ENCODE data around the gene FAM193B.
A peak's percentile ranks its signal among the peaks of the same experiment; 100 is the strongest.

Gene FAM193B

GRCh38 chr5:177473443-177474001 lies 80.8 kb downstream of the FAM193B start, which contains the start of gene DBN1:
Gene DBN1, minus strand, starts transcription at chr5:177473634. Its CDS starts 113 bp downstream, at chr5:177473521.
- Histone ChIP-seq H2AFZ (ENCODE audit: low read depth) (peak within 1 kb of the TSS; percentile 41; the same call in 1 of the 2 replicates), H4K20me1 (ENCODE audit: insufficient read depth) (no peaks in the 10 kb centered on the region), H3K4me1 (ENCODE audit: low read depth, poor library complexity, severe bottlenecking) (peaks cover 5% of the 10 kb centered on the region)

GRCh38 chr5:177472460-177473442 lies 81.6 kb downstream of the FAM193B start:
- Histone ChIP-seq H3K4me2 (peak overlapping the region; percentile 68), H3K4me1 (ENCODE audit: low read depth, poor library complexity, severe bottlenecking) (peaks cover 5% of the 10 kb centered on the region), H3K27ac (no peak overlapping the region), H4K20me1 (ENCODE audit: insufficient read depth) (no peaks in the 10 kb centered on the region), H3K9ac (peak overlapping the region; percentile 50; the same call in 1 of the 2 replicates), H3K4me3 (IDR thresholded peaks at IDR 0.05; ENCODE audit: insufficient read depth, low read depth, low read length) (no peak overlapping the region), H2AFZ (ENCODE audit: low read depth) (peak overlapping the region; percentile 41; the same call in 1 of the 2 replicates), H3K79me2 (ENCODE audit: insufficient read depth, low read depth) (no peaks in the 10 kb centered on the region), H3K27me3 (ENCODE audit: insufficient read depth, low read depth) (no peaks in the 10 kb centered on the region), H3K36me3 (ENCODE audit: insufficient read depth) (no peaks in the 10 kb centered on the region)
- TF ChIP-seq, protein P1, sequence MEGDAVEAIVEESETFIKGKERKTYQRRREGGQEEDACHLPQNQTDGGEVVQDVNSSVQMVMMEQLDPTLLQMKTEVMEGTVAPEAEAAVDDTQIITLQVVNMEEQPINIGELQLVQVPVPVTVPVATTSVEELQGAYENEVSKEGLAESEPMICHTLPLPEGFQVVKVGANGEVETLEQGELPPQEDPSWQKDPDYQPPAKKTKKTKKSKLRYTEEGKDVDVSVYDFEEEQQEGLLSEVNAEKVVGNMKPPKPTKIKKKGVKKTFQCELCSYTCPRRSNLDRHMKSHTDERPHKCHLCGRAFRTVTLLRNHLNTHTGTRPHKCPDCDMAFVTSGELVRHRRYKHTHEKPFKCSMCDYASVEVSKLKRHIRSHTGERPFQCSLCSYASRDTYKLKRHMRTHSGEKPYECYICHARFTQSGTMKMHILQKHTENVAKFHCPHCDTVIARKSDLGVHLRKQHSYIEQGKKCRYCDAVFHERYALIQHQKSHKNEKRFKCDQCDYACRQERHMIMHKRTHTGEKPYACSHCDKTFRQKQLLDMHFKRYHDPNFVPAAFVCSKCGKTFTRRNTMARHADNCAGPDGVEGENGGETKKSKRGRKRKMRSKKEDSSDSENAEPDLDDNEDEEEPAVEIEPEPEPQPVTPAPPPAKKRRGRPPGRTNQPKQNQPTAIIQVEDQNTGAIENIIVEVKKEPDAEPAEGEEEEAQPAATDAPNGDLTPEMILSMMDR (conservative IDR thresholded peaks at IDR 0.05; ENCODE audit: low read depth, low read length), result no peak

More at GRCh38 chr5:177473443-177474001, 80.8 kb downstream of the FAM193B start, which contains the start of gene DBN1:
- peak within 1 kb of the TSS; percentile 50; the same call in 1 of the 2 replicates for H3K9ac ChIP-seq
- no peak within 1 kb of the TSS for H3K27ac ChIP-seq
- no peaks in the 10 kb centered on the region for H3K27me3 ChIP-seq (ENCODE audit: insufficient read depth, low read depth)
- H3K36me3 ChIP-seq (ENCODE audit: insufficient read depth), result no peaks in the 10 kb centered on the region
- TF ChIP-seq, protein P1 (conservative IDR thresholded peaks at IDR 0.05; ENCODE audit: low read depth, low read length), result no peak
- peak within 1 kb of the TSS; percentile 68 for H3K4me2 ChIP-seq
- H3K4me3 ChIP-seq (IDR thresholded peaks at IDR 0.05; ENCODE audit: insufficient read depth, low read depth, low read length), result no peak within 1 kb of the TSS
- H3K79me2 ChIP-seq (ENCODE audit: insufficient read depth, low read depth), result no peaks in the 10 kb centered on the region

DNA sequence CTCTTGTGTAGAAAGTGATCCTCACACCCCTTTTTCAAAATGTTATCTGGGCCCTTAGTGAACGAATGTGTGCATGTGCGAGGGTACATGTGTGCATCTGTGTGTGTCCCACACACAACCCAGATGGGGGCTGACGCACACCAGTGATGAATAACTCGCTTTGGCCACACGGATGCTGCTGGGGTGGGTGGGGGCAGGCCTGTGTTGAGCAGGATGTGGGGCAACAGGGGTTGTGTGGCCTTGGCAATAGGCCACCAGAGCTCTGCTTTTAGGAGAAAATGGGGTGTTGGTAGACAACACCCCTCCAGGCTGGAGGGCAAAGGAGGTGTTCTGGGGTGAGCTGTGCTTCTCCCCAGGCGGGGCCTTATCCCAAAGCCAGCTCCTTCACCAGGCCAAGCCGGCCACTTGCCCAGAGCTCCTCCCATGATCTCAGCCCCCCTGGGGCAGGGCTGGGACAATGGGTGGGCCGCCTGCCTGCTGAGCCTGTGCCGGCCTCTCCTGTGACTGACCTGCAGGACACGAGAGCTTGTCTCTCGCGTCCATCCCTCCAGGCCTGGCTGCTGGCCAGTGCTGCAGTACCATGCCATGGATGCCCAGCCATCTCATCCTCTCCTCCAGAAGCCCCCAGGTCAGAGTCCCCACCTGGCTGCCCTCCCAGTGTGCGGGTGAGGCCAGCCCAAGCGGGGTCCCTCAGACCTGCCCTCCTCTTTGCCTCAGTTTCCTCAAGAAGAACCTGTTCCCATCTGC lies 82.6 kb downstream of the FAM193B start:
- Histone ChIP-seq H2AFZ (ENCODE audit: low read depth) (no peak overlapping the region), H3K36me3 (ENCODE audit: insufficient read depth) (no peaks in the 10 kb centered on the region), H3K79me2 (ENCODE audit: insufficient read depth, low read depth) (no peaks in the 10 kb centered on the region), H3K4me2 (peak overlapping the region; percentile 68), H3K4me3 (IDR thresholded peaks at IDR 0.05; ENCODE audit: insufficient read depth, low read depth, low read length) (no peak overlapping the region), H3K27ac (no peak overlapping the region), H3K27me3 (ENCODE audit: insufficient read depth, low read depth) (no peaks in the 10 kb centered on the region), H4K20me1 (ENCODE audit: insufficient read depth) (no peaks in the 10 kb centered on the region), H3K4me1 (ENCODE audit: low read depth, poor library complexity, severe bottlenecking) (peaks cover 5% of the 10 kb centered on the region), H3K9ac (peak overlapping the region; percentile 50; the same call in 1 of the 2 replicates)
- TF ChIP-seq, protein P1 (conservative IDR thresholded peaks at IDR 0.05; ENCODE audit: low read depth, low read length), result no peak

Measured in KMS-11 (cell line).